HG02588 (cell line): ENCODE results near the gene CCDC198.
A peak's percentile ranks its signal among the peaks of the same experiment; 100 is the strongest.

Experiments used
- ATAC-seq: cut with Tn5 transposase; IDR thresholded peaks from one replicate; pipeline ENCODE4 v1.9.1; 2021; ENCODE audit warnings: mild to moderate bottlenecking, moderate library complexity; ENCODE audit not compliant: unreplicated experiment

Gene CCDC198

GRCh38 chr14:57464008-57464730 lies 29.5 kb downstream of the CCDC198 start:
- peak; percentile 90 for ATAC-seq

DNA sequence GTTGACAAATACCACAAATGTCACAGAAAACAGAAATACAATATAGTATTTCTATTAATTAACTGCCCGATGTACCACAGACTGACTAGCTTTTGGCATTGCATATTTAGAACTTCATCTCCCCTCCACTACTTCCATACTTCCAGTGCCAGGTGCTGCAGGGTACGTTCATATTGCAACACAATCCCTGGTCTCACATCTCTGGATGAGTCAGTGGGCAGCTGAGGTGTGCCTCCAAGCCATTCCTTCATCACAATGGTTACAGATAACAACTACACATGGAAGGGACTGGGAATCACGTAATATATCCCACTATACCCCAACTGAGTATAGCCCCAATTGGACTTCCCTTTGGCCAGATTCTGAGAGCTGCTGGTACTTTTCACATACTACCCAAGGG lies 31.1 kb downstream of the CCDC198 start:
- ATAC-seq = no peak

DNA sequence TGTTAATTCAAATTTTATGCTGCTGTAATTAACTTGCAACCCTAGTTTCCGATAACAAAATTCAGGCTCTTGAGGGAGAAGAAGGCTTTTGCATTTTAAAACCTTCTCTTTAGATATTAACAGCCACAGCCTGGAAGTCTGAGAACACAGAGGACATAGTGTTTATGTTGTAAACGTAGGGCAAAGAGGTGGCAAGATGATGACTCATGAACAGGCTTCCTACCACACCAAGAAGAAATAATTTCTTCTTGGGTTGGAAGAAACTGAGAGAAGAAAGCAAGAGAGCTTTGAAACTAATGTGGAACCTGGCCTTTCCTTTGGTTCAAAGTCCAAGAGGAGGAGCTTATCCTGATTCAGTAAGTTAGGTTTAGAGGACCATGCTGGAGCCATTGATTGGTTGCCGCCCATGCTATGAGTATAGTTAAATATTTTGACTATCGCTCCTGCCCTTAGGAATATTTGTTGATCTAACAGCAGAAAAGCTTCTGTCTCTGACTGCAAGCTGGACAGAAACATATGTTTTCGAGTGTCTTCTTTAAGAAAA lies 31.8 kb downstream of the CCDC198 start:
- ATAC-seq = no peak

GRCh38 chr14:57435923-57436322 lies 57.7 kb downstream of the CCDC198 start:
- ATAC-seq = no peak

- no peak for ATAC-seq
Measured at GRCh38 chr14:57420986-57421385, 72.7 kb downstream of the CCDC198 start.

- ATAC-seq = no peak
Measured at GRCh38 chr14:57420033-57420432, 73.6 kb downstream of the CCDC198 start.
